Caki2 (cell line): ENCODE data around the gene MAPKAP1. TPM values are rescaled to one million over a fixed set of nuclear protein-coding genes. Genes with fewer than 3 reads are reported as not detected.
A peak's percentile ranks its signal among the peaks of the same experiment; 100 is the strongest.

Experiments used
- DNase-seq: peaks from one replicate; pipeline ENCODE4 v3.0.0-alpha.2; 2015; ENCODE audit warnings: low read depth
- in situ Hi-C: cut with HindIII; loops from 2 replicates; pipeline ENCODE4 v1.10.0; 2016; ENCODE audit warnings: low sequenced_read_pairs, low pct_unique_long_range_greater_than_20kb, mixed read lengths
- total RNA-seq: library from RNA; depleted of rRNA; stranded (reverse); fragments of >200 nt; shearing (Covaris generic); gene quantifications from 2 replicates; pipeline ENCODE4 v1.2.3, GENCODE V29; 2014; ENCODE audit warnings: low replicate concordance

MAPKAP1 gene
- total RNA-seq, 1 experiment from 2014 or later: 68.7 TPM

DNA sequence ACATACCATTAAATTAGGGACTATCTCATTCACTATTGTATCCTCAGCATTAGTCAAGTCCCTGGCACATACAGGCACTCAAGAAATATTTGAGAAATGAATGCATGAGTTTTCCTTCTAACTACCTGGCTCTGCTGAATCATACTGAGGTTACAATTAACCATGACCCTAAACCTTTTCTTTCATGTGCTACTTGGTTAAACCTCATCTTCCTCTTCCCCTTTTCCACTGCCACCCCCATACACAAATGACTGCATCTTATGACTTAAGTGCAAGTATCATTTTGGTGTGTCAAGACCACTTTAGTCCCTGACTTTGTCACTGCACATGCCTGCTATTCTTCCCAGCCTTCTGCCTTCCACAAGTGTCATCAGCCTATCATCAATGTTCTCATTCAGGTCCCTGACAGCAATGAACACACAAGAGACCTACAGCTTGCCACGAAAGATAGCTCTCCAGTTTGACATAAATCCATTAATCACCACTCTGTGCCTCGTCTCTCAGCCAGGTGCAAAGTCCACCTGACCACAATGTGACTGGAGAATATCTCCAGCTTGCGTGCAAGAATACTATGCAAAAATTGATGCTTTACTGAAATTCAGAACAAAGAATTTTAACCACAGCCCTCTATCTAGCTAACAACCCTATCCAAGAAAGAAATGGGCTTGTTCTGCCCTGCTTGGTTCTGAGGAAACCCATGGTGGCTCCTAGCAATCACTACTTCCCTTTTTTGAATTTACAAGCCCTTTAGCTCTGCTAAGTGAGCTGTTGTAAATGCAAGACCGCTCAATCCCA, 74.5 kb downstream of the MAPKAP1 start:
- in situ Hi-C loops: no loop called here
- peak; percentile 66 for DNase-seq

DNA sequence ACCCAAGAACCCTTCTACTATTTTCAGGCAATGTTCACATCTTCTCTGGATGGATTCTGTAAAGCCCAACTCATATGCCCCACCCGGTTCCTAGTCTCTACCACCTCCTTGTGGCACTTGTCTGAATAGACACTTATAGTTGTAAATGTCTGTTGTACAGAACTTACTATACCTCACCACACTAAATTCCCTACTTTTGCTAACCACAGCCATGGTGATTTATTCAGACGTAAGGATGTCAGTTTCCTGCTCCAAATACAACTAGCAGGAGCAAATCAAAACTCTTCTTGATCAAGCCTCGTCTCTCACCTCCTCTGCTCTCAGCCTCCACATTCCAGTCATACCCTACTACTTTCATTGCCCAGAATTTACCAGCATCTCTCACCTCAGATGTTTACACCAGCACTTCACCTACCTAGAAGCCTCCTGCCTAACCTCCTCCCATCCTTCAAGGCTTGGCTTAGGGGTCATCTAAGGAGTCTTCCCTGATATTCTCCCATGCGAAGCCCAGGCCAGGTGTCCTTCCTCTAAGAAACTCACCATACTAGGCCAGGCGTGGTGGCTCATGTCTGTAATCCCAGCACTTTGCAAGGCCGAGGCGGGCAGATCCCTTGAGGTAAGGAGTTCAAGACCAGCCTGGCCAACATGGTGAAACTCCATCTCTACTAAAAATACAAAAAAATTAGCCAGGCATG, 75.5 kb downstream of the MAPKAP1 start:
- DNase-seq: peak; percentile 28
- in situ Hi-C loops: no loop called here

DNA sequence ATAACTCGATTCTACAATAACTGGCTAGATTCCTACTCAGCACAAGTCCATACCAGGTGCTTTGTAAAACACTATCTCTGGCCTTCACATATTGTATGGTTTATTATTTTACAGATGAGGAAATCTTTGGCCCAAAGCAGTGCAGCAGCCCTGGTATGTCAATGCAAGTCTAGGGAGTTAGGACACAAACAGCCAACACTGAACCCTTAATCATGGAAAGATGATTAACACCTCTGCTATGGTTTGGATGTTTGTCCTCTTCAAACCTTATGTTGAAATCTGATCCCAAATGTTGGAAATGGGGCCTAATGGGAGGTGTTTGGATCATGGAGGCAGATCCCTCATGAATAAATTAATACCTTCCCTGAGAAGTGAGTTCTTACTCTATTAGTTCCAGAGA, 76.6 kb downstream of the MAPKAP1 start:
- no peak for DNase-seq
- in situ Hi-C loops: no loop called here

DNA sequence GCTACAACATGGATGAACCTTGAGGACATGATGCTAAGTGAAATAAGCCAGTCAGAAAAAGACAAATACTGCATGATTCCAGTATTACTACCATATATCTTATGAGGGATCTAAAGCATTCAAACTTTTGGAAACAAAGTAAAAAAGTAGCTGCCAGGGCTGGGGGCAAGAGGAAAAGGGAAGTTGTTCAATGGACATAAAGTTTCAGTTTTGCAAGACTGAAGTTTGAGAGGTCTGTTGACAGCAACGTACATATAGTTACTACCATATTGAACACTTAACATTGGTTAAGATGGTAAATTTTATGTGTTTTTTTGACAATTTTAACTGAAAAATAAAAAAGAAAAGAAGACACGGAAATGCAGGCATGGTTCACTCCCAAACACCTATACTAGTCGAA, 77.6 kb downstream of the MAPKAP1 start:
- in situ Hi-C loops: no loop called here
- no peak for DNase-seq

DNA sequence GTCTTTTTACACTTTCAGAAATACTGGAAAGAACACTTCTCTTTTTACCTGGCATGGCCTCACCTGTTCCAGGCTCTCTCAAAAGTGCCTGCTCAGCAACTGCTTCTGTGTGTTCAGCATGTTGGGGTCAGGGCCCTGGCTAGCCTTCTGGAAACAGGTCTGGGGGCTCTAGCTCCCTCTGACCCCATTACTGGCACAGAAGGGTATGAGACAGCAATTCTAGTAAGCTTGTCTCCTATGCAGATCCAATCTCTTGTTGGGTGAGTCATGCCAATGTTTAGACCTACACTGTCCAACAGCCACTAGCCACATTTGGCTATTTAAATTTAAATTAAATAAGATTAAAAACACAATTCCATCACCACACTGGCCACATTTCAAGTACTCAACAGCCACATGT, 80.8 kb downstream of the MAPKAP1 start:
- DNase-seq: no peak
- in situ Hi-C loops: no loop called here

- DNase-seq: no peak
- in situ Hi-C loops: no loop called here
These were observed 85.8 kb downstream of the MAPKAP1 start for GRCh38 chr9:125621170-125621569.

DNA sequence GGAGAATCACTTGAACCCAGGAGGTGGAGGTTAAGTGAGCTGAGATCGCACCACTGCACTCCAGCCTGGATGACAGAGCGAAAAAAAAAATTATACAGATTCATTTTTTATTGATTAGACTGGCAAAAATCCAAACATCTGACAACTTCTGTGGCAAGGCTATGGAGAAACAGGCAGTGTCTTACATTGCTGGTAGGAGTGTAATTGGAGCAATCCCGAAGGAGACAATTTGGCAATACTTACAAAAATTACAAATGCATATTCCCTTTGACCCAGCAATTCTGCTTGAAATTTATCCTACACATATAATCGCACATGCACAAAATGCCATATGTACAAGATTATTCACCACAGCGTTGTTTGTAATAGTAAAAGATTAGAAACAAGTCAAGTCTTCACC, 86.8 kb downstream of the MAPKAP1 start:
- in situ Hi-C loops: no loop called here
- no peak for DNase-seq

DNA sequence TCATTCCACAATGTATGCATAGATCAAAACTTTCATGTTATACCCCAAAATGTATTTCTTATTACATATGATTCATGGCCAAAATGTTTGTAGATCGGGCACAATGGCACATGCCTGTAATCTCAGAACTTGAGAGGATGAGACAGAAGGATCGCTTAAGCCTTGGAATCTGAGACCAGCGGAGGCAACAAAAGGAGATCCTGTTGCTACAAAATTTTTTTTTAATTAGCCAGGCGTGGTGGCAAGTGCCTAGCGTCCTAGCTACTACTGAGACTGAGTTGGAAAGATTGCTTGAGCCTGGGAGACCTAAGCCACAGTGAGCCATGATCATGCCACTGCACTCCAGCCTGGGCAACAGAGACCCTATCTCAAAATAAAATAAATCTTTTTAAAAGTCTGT, 89.9 kb downstream of the MAPKAP1 start:
- in situ Hi-C loops: no loop called here
- DNase-seq: no peak

DNA sequence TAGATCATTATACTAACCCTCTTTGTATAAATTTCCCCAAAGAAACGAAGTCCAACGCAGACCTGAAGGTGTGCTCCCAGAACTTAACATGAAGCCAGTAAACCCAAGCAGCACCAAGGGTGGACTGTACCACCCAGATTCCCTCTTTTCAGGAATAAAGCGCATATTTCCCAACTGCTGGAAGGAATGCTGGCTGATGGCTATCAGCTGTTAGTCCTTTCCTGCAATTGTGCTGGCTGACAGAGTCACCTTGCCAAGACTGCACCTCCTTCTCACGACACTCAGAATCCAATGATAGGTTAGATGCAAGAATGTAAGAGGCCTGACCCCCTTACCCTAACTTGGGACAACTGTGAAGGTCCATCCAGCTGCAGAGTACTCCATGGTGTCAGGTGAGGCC, 93.9 kb downstream of the MAPKAP1 start:
- in situ Hi-C loops: no loop called here
- DNase-seq: no peak

GRCh38 chr9:125612616-125613015, 94.4 kb downstream of the MAPKAP1 start:
- peak; percentile 43 for DNase-seq
- in situ Hi-C loops: no loop called here

DNA sequence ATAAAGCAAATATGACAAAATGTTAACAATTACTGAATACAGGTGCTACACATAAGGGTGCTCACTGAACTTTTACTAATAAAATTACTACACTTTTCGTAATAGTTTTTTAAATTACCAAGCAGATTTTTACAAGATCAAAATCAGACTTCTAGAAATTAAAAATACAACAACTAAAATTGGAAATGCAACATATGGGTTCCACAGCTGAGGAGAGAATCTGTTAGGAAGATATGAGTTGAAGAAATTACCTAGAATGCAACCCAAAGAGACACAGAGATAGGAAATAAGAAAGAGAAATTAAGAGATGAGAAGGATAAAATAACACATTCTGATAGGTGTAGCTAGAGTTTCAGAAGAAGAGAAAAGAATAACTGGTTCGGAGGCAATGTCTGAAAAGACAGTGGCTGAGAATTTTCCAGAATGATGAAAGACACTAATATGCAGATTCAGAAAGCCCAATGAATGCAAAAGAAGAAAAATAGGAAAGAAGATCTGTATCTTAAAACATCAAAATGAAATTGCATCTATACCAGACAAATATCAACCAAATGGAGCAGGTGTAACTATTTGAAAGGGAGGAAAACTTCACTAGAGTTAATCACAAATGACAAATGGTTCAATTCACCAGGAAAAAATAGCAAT, 95.8 kb downstream of the MAPKAP1 start:
- in situ Hi-C loops: no loop called here
- DNase-seq: no peak

GRCh38 chr9:125609744-125610143, 97.3 kb downstream of the MAPKAP1 start:
- in situ Hi-C loops: no loop called here
- DNase-seq: no peak

GRCh38 chr9:125608489-125609224, 98.4 kb downstream of the MAPKAP1 start:
- DNase-seq: no peak
- in situ Hi-C loops: no loop called here

GRCh38 chr9:125604196-125604595, 102.8 kb downstream of the MAPKAP1 start:
- in situ Hi-C loops: no loop called here
- DNase-seq: no peak

DNA sequence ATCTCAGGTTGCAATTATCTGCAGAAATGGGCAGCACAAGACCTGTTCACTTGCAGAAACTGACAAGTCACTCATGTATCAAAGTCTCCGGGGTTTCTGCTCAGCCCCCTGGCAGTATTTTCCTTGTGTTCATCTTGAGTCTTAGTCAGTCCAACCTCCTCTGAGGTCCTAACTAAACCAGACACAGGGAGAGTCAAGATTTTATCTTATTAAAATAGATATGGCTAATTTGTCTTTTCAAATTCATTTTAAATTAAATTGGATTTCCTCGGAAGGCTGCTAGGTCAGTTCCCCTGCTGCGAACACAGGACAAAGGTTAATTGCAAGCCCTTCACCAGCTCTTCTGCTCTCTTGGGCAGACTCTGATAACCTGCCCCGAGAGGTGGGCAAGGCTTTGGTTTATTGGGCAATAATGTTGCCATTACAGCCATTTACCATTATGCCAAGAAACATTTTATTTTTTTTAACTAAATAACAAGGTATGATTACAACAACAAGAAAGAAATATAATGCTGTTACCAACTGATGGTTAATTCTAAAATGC, 103.5 kb downstream of the MAPKAP1 start:
- in situ Hi-C loops: no loop called here
- no peak for DNase-seq

- in situ Hi-C loops: no loop called here
- DNase-seq: no peak
These were observed 105.0 kb downstream of the MAPKAP1 start for GRCh38 chr9:125601961-125602360.

DNA sequence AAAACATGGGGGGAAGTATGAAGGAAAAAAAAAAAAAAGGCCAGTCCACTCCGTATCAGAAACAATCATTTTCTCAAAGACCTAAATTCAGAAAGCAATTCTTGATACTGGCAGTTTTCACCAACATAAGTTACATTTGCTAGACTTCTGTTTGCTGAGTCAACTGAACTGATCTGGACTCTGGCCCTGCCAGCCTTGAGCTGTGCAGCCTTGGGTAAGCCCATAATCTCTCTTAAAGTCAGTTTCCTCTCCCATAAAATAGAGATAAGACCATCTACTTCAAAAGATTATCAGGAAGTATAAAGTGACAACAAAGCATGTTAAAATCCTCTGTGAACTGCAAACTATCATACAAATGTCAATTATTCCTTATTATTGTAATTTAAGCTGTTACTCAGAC, 106.8 kb downstream of the MAPKAP1 start:
- in situ Hi-C loops: no loop called here
- DNase-seq: no peak

DNA sequence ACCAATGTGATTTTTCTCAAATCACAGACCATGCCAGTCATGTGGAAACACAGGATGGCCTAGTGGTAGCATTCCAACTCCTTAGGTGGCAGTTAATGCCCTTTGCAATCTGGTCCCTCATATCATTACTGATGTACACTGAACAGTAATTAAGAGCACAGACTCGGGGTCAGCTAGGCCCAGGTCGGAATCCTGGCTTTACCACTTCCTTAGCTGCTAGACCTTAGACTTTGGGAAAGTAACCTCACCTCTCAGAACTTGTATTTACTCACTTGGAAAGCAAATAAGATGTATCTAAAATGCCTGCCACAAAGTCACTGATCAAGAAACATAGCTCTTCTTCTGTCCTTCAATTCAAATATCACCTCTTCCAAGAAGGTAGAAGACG, 112.8 kb downstream of the MAPKAP1 start:
- in situ Hi-C loops: no loop called here
- DNase-seq: no peak
